Measurements from ENCODE around the gene ELOVL3.

Gene ELOVL3

GRCh38 chr10:102195296-102195870, 30.7 kb upstream of the ELOVL3 start:
- Histone ChIP-seq H2AFZ (ENCODE audit: low read depth, low read length, severe bottlenecking) (no peak overlapping the region), H3K4me3 (ENCODE audit: insufficient read depth, low read length, poor library complexity, severe bottlenecking) (no peak overlapping the region), H3K4me2 (ENCODE audit: low read depth, low read length, poor library complexity, severe bottlenecking) (no peak overlapping the region), H3K9ac (ENCODE audit: low read length) (no peak overlapping the region), H4K20me1 (ENCODE audit: low read depth, low read length) (no peaks in the 10 kb centered on the region), H3K9me3 (ENCODE audit: insufficient read depth, low read length) (peaks cover 14% of the 10 kb centered on the region; the same call in 1 of the 2 replicates), H3K36me3 (ENCODE audit: low read length) (no peaks in the 10 kb centered on the region), H3K27ac (ENCODE audit: low read depth, low read length) (no peak overlapping the region), H3K9me2 (replicated peaks; ENCODE audit: insufficient read depth, low read length) (no peaks in the 10 kb centered on the region), H3K79me2 (ENCODE audit: insufficient read depth, low read length) (no peaks in the 10 kb centered on the region), H3F3A (ENCODE audit: insufficient read depth) (no peaks in the 10 kb centered on the region), H3K27me3 (ENCODE audit: low read length) (no peaks in the 10 kb centered on the region)
- TF ChIP-seq EZH2phosphoT487 (conservative IDR thresholded peaks at IDR 0.05; ENCODE audit: low read length) (no peak), CTCF (IDR thresholded peaks at IDR 0.05; ENCODE audit: insufficient read depth, low read length, poor library complexity, severe bottlenecking) (no peak)

- H3K9me2 ChIP-seq (replicated peaks; ENCODE audit: insufficient read depth, low read length) = no peaks in the 10 kb centered on the region
- no peak overlapping the region for H3K9ac ChIP-seq (ENCODE audit: low read length)
- no peaks in the 10 kb centered on the region for H3K27me3 ChIP-seq (ENCODE audit: low read length)
- no peaks in the 10 kb centered on the region for H4K20me1 ChIP-seq (ENCODE audit: low read depth, low read length)
- no peaks in the 10 kb centered on the region for H3K36me3 ChIP-seq (ENCODE audit: low read length)
- H3K4me3 ChIP-seq (ENCODE audit: insufficient read depth, low read length, poor library complexity, severe bottlenecking) = no peak overlapping the region
- no peak overlapping the region for H2AFZ ChIP-seq (ENCODE audit: low read depth, low read length, severe bottlenecking)
- H3K9me3 ChIP-seq (ENCODE audit: insufficient read depth, low read length) = peaks cover 8% of the 10 kb centered on the region; the same call in 1 of the 2 replicates
- no peak overlapping the region for H3K4me2 ChIP-seq (ENCODE audit: low read depth, low read length, poor library complexity, severe bottlenecking)
- H3K27ac ChIP-seq (ENCODE audit: low read depth, low read length) = no peak overlapping the region
- no peaks in the 10 kb centered on the region for H3K79me2 ChIP-seq (ENCODE audit: insufficient read depth, low read length)
- no peak for TF ChIP-seq CTCF (IDR thresholded peaks at IDR 0.05; ENCODE audit: insufficient read depth, low read length, poor library complexity, severe bottlenecking)
- TF ChIP-seq EZH2phosphoT487 (conservative IDR thresholded peaks at IDR 0.05; ENCODE audit: low read length) = no peak
- no peaks in the 10 kb centered on the region for H3F3A ChIP-seq (ENCODE audit: insufficient read depth)
Observed at GRCh38 chr10:102196893-102197292, 29.2 kb upstream of the ELOVL3 start.

GRCh38 chr10:102198027-102198426, 28.1 kb upstream of the ELOVL3 start:
- Histone ChIP-seq H3K4me2 (ENCODE audit: low read depth, low read length, poor library complexity, severe bottlenecking) (no peak overlapping the region), H3K9ac (ENCODE audit: low read length) (no peak overlapping the region), H3K9me2 (replicated peaks; ENCODE audit: insufficient read depth, low read length) (no peaks in the 10 kb centered on the region), H3K9me3 (ENCODE audit: insufficient read depth, low read length) (no peaks in the 10 kb centered on the region), H3K27ac (ENCODE audit: low read depth, low read length) (no peak overlapping the region), H2AFZ (ENCODE audit: low read depth, low read length, severe bottlenecking) (no peak overlapping the region), H4K20me1 (ENCODE audit: low read depth, low read length) (no peaks in the 10 kb centered on the region), H3K79me2 (ENCODE audit: insufficient read depth, low read length) (no peaks in the 10 kb centered on the region), H3K27me3 (ENCODE audit: low read length) (no peaks in the 10 kb centered on the region), H3F3A (ENCODE audit: insufficient read depth) (no peaks in the 10 kb centered on the region), H3K36me3 (ENCODE audit: low read length) (no peaks in the 10 kb centered on the region), H3K4me3 (ENCODE audit: insufficient read depth, low read length, poor library complexity, severe bottlenecking) (no peak overlapping the region)
- TF ChIP-seq EZH2phosphoT487 (conservative IDR thresholded peaks at IDR 0.05; ENCODE audit: low read length) (no peak), CTCF (IDR thresholded peaks at IDR 0.05; ENCODE audit: insufficient read depth, low read length, poor library complexity, severe bottlenecking) (no peak)
